ENCODE data around the gene PRR9.
"Not testable (repeated sequence)": the region's sequence is repeated elsewhere in the genome, so short reads cannot be mapped to it uniquely, and the experiment has no call there.

The PRR9 gene, protein sequence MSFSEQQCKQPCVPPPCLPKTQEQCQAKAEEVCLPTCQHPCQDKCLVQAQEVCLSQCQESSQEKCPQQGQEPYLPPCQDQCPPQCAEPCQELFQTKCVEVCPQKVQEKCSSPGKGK

DNA sequence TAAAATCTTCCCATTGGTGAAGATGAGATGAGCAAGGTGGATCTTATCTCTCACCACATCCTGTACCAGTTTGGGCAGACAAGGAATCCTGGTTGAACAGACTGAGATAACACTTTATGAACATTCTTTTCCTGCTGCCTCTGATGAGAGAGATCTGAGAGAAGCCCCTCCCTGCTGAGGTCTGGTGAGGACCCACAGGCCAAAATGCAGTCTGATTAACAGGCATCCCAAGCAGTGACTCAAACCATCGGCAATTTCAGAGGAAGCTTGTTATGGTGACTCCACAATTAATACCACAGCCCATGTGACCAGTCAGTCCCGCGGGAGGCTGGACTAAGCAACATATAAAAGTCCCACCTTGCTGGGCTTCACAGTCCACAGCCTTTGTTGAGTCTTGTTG is at the start of gene PRR9:
TSS of gene PRR9 (plus strand) at position 373 of the 400 bp plus-strand sequence. CDS start 561 bp downstream, outside the sequence.
- no peak for DNase-seq

DNA sequence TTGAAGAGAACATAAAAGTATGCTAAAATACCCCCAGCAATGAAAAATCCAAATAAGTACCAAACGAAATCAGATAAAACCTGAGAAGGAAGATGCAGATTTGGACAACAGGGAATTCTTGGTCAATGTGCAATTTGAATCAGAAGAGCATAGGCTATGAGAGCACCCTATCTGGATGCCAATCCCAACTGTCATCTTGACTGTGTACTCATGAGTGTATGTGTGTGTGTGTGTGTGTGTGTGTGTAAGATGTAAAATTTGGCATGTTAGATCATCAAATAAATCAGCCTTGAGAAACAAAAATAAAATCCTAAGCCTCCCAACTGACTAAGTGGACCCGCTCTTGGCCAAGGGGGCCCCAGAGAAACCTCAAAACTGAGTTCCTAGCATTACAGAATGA is 48.7 kb upstream of the PRR9 start:
- DNase-seq, result no peak

DNA sequence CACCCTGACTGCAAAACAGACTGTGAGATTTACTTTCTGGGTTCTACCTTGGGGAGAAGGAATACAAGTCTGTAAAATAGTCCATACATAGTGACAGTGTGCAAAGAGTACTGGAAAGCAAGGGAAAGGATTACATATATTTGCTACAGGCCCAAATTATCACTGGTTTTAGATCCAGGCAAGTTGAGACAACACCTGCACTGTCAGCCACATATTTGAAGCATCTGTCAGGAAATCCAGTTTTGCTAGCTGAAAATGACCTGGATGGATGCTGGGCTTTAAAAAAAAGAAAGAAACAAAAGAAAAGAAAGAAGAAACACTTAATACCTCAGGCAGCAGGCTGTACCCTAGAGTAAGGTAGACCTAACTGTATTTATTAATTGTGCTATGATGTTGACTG is 42.8 kb upstream of the PRR9 start:
- DNase-seq, result no peak

DNA sequence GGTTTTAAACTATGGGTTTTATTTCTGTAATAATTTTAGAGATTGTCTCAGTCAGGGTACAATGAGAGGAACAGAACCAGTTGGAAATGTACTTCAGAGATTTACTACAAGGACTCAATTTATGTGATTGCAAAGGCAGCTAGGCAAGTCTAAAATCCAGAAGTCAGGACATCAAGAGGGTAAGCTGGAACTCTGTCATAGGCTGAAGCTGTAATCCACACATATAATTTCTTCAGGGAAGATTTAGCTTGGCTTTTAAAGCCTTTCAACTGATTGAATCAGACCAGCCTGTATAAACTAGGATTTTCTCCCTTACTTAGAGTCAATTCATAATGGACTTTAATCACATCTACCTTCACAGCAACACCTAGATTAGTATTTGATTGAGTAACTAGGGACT is 38.5 kb upstream of the PRR9 start:
- DNase-seq, result no peak

DNA sequence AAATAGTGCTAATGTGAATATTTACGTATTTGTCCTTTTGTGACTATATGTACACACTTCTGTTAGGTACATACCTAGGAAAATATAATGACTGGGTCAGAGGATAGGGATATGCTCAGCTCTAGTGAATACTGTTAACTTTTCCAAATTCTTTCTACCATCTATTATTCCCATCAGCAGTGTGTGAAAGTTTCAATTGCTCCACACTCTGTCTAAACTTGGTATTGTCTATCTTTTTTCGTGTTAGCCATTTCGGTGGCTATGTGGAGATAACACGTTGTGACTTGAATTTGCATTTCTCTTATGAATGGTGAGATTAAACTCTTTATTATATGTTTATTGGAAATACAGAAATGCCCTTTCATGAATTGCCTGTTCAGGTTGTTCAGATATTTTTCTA is 36.8 kb upstream of the PRR9 start:
- no peak for DNase-seq

DNA sequence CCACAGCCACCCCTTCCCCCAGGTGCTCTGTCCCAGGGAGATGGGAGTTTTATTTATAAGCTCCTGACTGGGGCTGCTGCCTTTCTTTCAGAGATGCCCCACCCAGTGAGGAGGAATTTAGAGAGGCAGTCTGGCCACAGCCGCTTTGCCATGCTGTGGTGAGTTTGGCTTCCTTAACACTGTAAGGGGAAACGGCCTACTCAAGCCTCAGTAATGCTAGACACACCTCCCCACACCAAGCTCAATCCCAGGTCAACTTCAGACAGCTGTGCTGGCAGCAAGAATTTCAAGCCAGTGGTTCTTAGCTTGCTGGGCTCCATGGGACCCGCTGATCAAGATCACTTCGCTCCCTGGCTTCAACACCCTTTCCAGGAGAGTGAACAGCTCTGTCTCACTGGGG is 29.1 kb upstream of the PRR9 start:
- not testable (repeated sequence) for DNase-seq

DNA sequence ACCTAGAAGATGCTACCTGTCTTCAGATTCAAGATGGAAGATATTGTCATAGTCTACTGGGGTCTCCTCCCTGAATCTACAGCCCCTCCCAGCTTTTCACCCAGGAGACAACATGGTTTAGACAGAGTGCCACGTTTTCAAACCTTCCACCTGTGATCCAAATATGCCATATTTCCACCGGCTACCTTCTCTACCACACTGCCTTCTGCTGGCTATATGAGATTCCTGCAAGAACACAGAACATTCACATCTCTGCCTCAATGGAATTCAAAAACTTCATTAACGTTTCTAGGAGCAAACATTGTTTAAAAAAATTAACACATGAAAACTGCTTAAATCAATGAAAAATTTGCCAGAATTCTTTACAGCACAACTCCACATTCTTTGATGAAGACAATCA is 27.0 kb upstream of the PRR9 start:
- no peak for DNase-seq

DNA sequence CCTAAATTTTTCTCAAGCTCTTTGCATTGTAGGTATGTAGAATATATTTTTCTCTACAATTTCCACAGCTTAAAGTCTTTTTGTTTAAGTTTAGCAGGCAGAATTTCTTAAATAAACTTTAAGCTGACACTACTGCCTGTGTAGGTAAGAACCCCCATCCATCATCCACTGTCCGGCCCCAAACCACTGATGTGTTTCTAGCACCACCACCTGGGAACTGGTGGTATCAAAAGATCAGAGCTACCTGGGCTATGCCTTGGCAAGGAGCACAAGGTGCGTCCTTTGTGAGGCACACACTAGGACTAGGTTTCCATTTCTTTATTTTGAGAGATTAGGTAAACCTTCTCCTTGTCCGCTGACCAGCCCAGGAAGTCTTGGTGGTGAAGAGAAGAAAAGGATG is 24.7 kb upstream of the PRR9 start:
- no peak for DNase-seq

DNA sequence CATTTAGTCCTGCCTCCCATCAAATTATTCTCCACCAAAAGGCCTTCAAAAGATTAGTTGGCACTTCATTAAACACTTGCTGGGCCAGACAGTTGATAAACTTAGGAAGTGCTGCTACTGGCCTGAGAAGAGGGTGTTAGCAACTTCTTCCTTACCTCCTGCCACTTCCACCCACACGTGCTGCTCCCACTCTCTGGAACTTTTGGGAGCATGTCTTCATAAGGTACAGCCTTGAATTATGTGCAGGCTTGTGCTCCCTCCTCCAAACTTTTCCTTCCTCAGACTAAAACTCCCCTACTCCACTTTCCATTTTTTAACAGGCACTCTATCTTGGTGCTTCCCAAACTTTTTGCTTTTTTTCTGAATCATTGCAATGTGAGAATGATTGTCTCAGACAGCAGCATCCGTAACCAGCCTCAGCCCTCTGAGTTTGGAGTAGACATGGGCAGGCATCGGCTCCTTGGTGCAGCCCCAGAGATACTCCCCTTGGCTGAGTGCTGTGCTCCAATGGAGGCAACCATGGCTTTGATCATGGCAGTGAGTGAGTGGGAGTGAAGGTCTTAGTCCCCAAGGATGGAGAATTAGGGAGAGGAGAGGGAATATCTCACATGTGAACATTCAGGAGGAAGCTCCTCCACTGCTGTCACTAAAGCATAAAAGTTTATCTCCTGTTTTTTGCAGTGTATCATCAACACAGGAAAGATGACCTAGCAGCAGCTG is 22.9 kb upstream of the PRR9 start:
- DNase-seq, result no peak

DNA sequence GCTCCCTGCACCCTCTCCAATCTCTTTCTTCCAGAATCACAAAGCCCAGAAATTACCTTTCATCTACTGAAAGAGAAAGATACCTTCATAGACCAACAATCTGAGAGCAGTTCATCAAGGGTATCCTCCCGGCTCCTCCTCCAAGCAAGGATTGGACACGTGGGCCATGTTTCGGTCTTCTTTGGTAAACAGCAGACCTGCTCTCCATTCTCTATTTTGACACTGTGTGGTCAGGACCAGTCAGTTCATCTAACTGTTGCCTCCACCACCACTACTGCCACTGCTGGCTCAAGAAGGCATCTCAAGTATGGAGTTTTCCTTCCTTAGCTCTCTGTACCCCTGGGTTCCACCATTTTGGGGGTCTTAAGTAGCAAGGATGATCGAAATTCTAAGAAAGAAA is 22.2 kb upstream of the PRR9 start:
- no peak for DNase-seq

DNA sequence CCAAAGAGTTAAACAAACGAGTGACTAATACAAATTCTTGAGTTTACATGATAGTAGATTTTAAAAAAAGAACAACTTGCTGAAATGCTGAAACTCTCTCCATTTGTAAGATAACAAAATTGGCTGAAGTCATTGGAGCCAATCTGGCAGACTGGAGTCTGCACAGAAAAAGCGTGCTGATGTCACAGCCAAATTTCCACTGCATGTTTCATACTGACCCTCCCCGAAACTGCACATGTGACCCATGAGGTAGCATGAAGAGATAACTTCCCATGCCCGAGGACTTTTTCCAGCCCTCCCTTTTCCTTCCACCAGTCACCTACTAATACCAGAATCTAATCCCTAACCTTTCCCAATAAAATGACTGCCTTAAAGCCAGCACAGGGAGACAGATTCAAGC is 15.4 kb upstream of the PRR9 start:
- no peak for DNase-seq

DNA sequence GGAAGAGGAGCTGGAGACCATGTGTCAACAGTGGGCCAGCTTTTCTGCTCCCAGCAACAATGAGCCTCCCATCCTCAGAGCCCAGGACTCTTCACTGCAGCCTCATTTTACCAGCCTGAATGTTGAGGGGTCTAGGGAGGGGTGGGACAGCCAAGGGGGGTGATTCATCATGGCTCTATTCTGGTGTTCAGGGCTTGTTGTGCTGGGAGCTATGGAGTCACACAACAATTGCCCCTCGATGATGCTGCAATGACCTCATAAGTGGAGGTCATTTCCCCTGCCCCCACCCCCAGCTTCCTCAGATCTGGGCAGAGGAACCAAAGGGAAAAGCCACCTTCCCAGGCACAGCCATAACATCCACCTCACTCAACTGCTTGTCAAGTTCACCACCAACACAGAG is 14.3 kb upstream of the PRR9 start, which contains the start of gene LELP1:
TSS of gene LELP1 (plus strand) at position 301 of the 400 bp plus-strand sequence. CDS start 1,278 bp downstream, outside the sequence.
- DNase-seq, result no peak

DNA sequence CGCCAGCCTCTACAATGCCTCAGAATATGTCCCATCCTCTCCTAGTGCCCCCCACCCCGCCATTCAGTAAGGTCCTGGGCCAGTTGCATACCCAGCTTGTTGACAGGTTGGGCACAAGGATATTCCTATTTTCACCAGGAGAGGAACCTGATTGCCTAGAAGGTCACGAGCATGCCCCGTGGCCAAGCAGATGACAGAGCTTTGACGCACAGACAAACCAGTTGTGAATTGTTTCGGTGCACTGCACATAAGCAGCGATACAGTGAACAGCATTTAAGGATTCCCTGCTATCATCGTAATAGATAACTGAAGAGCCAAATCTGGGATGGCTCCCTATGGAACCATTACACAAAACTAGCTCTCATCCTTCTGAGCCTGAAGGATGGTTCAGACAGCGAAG is 10.8 kb upstream of the PRR9 start:
- no peak for DNase-seq

DNA sequence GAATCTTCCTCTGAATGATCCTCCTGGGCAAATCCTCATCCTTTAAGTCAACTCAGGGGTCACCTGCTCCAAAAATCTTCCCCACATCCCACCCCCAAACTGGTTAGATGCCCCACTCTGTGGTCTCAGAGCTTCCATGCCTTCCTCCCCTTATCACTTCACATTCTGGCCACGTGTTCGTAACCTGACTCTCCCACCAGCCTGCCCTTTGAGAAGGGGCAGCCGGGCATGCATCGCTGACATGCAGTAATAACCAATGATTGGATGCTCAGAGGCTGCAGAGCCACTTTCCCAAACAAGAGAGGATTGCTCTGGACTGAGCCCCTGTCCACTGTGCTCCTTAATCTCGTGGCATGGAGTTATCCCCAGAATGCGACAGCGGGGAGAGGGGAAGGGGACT is 7.2 kb upstream of the PRR9 start:
- no peak for DNase-seq

DNA sequence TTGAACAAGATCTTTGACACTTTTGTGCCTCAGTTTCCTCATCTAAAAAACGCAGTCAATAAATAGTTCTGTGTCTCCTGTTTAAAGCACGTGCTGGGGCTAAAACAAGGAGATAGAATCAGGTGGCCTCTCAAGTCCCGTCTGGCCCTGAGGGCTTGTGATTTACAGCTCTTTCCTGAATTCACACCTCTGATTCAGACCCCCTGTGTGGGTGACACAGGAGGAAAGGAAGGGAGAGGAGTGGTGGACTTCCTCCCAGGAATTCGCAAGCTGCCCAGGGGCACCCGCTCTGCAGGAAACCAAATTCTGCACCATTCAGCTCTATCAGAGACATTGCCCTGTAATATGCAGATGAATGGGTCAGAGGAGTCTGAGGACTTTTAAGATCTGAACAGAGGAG is 5.2 kb upstream of the PRR9 start:
- DNase-seq, result no peak

DNA sequence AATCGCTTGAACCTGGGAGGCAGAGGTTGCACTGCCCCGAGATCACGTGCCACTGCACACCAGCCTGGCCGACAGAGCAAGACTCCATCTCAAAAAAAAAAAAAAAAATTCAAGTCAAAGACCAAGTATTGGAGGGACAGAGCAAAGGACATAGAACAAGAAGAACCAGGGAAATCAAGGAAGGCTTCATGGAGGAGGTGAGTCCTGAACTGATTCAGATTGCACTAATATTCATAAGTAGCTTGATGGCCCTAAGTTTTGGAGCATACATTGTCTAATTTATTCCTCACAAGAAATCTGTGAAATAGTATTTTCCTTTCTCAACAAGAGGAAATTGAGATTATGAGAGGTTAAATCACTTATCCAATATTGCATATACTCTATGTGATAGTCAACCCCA is 3.9 kb upstream of the PRR9 start:
- no peak for DNase-seq

DNA sequence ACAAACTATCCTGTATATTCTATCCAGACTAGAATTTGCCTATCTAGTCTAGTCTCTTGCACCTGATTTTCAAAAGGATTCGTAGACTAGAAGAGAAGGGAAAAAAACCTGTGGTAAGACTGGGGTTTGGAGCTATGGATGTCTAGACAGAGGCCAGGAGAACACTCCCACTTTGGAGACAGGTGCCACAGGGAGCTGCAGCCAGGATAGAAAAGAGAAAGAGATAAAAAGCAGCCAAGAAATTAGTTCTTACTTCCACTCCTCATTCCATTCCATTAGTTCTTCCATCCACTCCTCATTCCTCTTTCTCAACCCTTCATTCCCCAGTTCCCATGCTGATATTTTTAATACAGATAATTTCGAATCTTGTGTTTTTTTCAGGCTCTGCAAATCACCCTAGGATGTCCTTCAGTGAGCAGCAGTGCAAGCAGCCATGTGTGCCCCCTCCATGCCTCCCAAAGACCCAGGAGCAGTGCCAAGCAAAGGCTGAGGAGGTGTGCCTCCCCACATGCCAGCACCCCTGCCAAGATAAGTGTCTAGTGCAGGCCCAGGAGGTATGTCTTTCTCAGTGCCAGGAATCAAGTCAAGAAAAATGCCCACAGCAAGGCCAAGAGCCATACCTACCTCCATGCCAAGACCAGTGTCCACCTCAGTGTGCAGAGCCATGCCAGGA is 496 bp downstream of the PRR9 start:
- DNase-seq, result no peak

DNA sequence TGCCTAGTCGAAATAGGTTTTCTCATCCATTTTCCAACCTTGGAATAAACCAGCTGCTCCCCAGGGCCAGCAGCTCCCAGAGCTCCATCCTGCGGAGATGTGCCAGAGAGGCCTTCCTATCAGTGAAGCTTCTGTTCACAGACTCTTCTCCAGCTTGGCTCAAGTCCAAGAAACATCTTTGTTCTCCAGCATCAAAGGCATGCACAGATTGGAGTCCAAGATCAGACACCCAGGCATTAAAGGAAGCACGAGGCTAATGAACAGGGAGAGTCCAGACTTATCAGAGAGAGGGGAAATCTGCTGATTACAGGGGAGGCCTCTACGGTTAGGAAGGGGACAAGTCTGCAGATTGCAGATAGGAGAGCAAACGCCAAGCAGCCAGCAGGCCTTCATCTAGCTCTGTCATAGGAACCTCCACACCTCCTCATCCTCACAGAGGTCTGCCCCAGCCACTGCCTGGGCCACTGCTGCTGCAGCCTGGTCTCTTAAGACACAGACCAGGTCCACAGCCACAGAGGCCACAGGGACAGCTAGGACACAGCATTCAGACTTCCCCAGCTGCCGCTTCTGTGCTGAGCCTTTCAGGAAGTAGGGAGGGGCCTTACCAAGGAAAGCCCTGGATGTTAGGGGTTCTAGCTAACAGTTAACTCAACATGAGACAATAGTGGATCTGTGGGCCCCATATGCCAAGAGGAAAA is 3.4 kb downstream of the PRR9 start:
- DNase-seq, result peak in 33 of 58 donors; percentile 0 to 72 (median 22)

DNA sequence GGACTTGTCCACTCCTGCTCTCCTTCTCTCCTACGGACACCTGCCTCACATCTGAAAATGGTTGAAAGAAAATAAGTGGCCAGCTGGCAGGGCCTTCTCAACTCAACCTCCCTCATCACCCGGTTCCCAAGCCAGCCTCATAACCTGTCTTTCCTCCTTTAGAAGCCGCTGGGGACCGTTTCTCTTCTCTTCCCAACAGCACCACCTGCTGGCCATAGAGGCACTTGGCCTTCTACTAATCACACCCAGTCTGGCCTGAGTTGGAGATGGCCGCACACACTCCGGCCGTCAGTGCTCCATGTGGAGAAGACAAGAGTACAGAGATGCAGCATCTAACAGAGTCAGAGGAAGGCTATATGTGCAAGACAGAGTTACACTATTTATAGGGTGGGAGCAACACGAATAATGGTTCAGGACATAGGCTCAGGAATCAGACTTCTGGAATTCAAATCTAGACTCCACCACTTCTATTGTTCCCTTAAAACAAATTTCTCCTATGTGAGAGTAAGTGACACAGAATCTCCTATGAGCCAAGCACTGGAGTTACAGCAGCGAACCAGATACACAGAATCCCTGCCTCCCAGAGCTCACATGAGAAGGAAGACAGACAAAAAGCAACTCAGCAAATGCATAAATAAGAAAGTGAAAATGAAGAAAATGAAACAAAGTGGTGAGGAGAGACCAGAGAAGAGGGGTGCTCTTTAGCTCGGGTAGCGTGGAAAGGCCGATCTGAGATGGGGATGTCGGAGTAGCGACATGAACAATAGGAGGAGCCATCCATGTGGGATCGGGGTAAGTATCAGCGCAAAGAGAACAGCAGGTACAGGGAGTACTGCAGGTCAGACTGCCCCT is 5.9 kb downstream of the PRR9 start:
- peak in 52 of 58 donors; percentile 1 to 77 (median 44) for DNase-seq

DNA sequence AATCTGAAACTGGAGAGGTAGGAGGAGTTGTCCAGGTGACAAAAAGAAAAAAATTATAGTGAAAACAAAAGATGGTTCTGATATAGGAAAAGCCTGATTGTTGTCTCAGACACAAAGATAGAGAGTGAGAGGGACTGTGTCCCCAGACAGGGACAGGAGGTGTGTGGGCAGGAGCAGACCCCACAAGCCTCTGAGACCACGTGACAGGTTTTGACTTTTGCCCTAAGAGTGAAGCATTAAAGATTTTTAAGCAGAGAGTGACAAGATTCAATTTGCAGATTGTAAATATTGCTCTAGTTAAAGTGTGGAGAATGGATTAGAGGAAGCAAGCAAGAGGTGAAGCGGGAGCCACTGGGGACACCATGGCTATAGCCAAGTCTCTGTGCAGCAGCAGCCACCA is 10.4 kb downstream of the PRR9 start:
- no peak for DNase-seq

DNA sequence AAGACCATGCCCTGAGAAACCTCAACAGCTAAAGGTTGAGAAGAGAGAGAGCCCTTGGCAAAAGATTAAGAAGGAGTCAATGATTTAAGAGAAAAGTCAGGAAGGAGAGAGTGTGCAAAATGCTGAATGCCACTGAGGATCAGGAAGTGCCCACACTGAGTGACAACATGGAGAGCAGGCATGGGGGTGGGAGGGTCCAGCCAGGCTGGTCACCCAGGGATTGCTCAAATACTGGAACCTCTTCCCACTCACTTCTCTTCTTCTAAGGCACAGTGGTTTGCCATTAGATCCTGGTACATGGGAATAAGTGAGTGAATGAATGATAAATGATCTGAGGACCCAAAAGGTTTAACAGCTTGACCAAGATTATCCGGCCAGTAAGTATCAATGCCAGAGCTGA is 11.1 kb downstream of the PRR9 start:
- no peak for DNase-seq

All from anterior cingulate cortex (tissue), 58 donors.